GM23338 (cell line): ENCODE data around the gene ZNF837. TPM values are rescaled to one million over a fixed set of nuclear protein-coding genes. Genes with fewer than 3 reads are reported as not detected.

Source experiments
- ATAC-seq: fragments of 200-7000 bp; cut with Tn5 transposase; 3 replicates; pipeline ENCODE4 v1.9.1; 2020
- DNase-seq: peaks from one replicate; pipeline ENCODE4 v3.0.0-alpha.2; 2015; ENCODE audit warnings: low spot score
- H2AFZ ChIP-seq: fragments of 200-600 bp; sonication (generic); 2 replicates; pipeline ENCODE4 v1.8.0; 2016; ENCODE audit warnings: antibody characterized with exemption, mild to moderate bottlenecking, moderate library complexity
- H3F3A ChIP-seq: fragments of 200-600 bp; sonication (generic); replicated peaks from 2 replicates; pipeline ENCODE4 v1.8.0; 2017; ENCODE audit warnings: antibody characterized with exemption, mixed run types, low read depth
- H3K27ac ChIP-seq: fragments of 200-600 bp; sonication (generic); 2 replicates; pipeline ENCODE4 v1.6.1; 2016; ENCODE audit warnings: low read depth
- H3K27me3 ChIP-seq: fragments of 200-600 bp; sonication (generic); 2 replicates; pipeline ENCODE4 v1.8.0; 2016; ENCODE audit warnings: mild to moderate bottlenecking, mixed run types, moderate library complexity; ENCODE audit not compliant: insufficient read depth
- H3K36me3 ChIP-seq: fragments of 200-600 bp; sonication (generic); 2 replicates; pipeline ENCODE4 v1.8.0; 2016; ENCODE audit warnings: mild to moderate bottlenecking; ENCODE audit not compliant: insufficient read depth
- H3K4me1 ChIP-seq: fragments of 200-600 bp; sonication (generic); 2 replicates; pipeline ENCODE4 v1.8.0; 2016; ENCODE audit warnings: mild to moderate bottlenecking, moderate library complexity; ENCODE audit not compliant: insufficient read depth
- H3K4me2 ChIP-seq: fragments of 200-600 bp; sonication (generic); 2 replicates; pipeline ENCODE4 v1.7.1; 2017; ENCODE audit warnings: mixed run types
- H3K4me3 ChIP-seq: fragments of 200-600 bp; sonication (generic); 2 replicates; pipeline ENCODE4 v1.6.1; 2016; ENCODE audit warnings: mixed run types
- H3K79me2 ChIP-seq: fragments of 200-600 bp; sonication (generic); replicated peaks from 2 replicates; pipeline ENCODE4 v1.8.0; 2017; ENCODE audit warnings: mild to moderate bottlenecking; ENCODE audit not compliant: insufficient read depth
- H3K9me2 ChIP-seq: fragments of 200-600 bp; sonication (generic); 2 replicates; pipeline ENCODE4 v1.8.0; 2017; ENCODE audit not compliant: insufficient read depth
- H4K20me1 ChIP-seq: fragments of 200-600 bp; sonication (generic); replicated peaks from 2 replicates; pipeline ENCODE4 v1.8.0; 2017; ENCODE audit warnings: mild to moderate bottlenecking; ENCODE audit not compliant: insufficient read depth
- H3K27ac Mint-ChIP-seq: 2 replicates; pipeline ENCODE4 v1.8.0; 2020; ENCODE audit warnings: inconsistent platforms, mild to moderate bottlenecking, moderate library complexity, mixed read lengths
- H3K27me3 Mint-ChIP-seq: 3 replicates; pipeline ENCODE4 v1.8.0; 2022; ENCODE audit warnings: low read depth, mild to moderate bottlenecking, moderate library complexity, mixed read lengths, inconsistent platforms; ENCODE audit not compliant: insufficient read depth, poor library complexity
- H3K36me3 Mint-ChIP-seq: 3 replicates; pipeline ENCODE4 v1.8.0; 2021; ENCODE audit warnings: low read depth, mild to moderate bottlenecking, inconsistent platforms, moderate library complexity, mixed read lengths
- H3K4me1 Mint-ChIP-seq: 3 replicates; pipeline ENCODE4 v1.8.0; 2020; ENCODE audit warnings: mild to moderate bottlenecking, inconsistent platforms, mixed read lengths
- H3K4me3 Mint-ChIP-seq: 3 replicates; pipeline ENCODE4 v1.8.0; 2021; ENCODE audit warnings: moderate library complexity, mild to moderate bottlenecking, inconsistent platforms, mixed read lengths
- H3K9me3 Mint-ChIP-seq: 3 replicates; pipeline ENCODE4 v1.8.0; 2020; ENCODE audit warnings: moderate library complexity, mild to moderate bottlenecking, inconsistent platforms, mixed read lengths
- CREB1 ChIP-seq: fragments of 250-450 bp; sonication (Bioruptor Pico); IDR thresholded peaks from 2 replicates; pipeline ENCODE4 v1.5.0; 2020; ENCODE audit warnings: low read depth, mild to moderate bottlenecking, moderate library complexity
- EZH2 ChIP-seq: fragments of 200-600 bp; sonication (generic); IDR thresholded peaks from one replicate; pipeline ENCODE4 v1.8.0; 2017; ENCODE audit warnings: antibody characterized with exemption, mild to moderate bottlenecking, low read depth; ENCODE audit not compliant: unreplicated experiment
- EZH2phosphoT487 ChIP-seq: fragments of 200-600 bp; sonication (generic); IDR thresholded peaks from one replicate; pipeline ENCODE4 v1.8.1; 2018; ENCODE audit warnings: antibody characterized with exemption; ENCODE audit not compliant: unreplicated experiment
- JUNB ChIP-seq: IDR thresholded peaks from one replicate; pipeline ENCODE4 v1.6.1; 2016; ENCODE audit warnings: antibody characterized with exemption; ENCODE audit not compliant: unreplicated experiment
- NANOG ChIP-seq: IDR thresholded peaks from 2 replicates; pipeline ENCODE4 v1.6.1; 2016; ENCODE audit warnings: antibody characterized with exemption, borderline replicate concordance
- POLR2AphosphoS5 ChIP-seq: IDR thresholded peaks from 2 replicates; pipeline ENCODE4 v1.6.1; 2016; ENCODE audit warnings: antibody characterized with exemption, low read depth
- STAT1 ChIP-seq: IDR thresholded peaks from one replicate; pipeline ENCODE4 v1.6.1; 2016; ENCODE audit warnings: antibody characterized with exemption; ENCODE audit not compliant: unreplicated experiment
- ZNF114 ChIP-seq: fragments of 250-450 bp; sonication (Bioruptor Pico); IDR thresholded peaks from 2 replicates; pipeline ENCODE4 v1.5.0; 2020; ENCODE audit warnings: mild to moderate bottlenecking, moderate library complexity
- ZNF331 ChIP-seq: fragments of 250-450 bp; sonication (Bioruptor Pico); IDR thresholded peaks from 2 replicates; pipeline ENCODE4 v1.5.0; 2020; ENCODE audit warnings: low read depth, mild to moderate bottlenecking, moderate library complexity
- polyA plus RNA-seq: library from polyadenylated mRNA; unstranded; fragments of >200 nt; fragmentation: Nextera tagmentation; extraction: Ambion mirVana; gene quantifications from 2 replicates; pipeline ENCODE4 v1.2.1, GENCODE V29; 2016
- total RNA-seq: library from RNA; depleted of rRNA; stranded (reverse); fragments of >200 nt; shearing (Covaris generic); gene quantifications from 2 replicates; pipeline ENCODE4 v1.2.3, GENCODE V29; 2014
- TF ChIP-seq, protein P1 (sequence below): IDR thresholded peaks from one replicate; pipeline ENCODE4 v1.6.1; 2018; ENCODE audit warnings: antibody characterized with exemption; ENCODE audit not compliant: unreplicated experiment
- TF ChIP-seq, protein P2 (sequence below), 2 experiments: fragments of 200-600 bp in 1 of 2; sonication (generic) in 1 of 2; conservative IDR thresholded peaks; 2 replicates each; pipeline versions ENCODE4 v1.5.1 to v1.6.1; 2016 to 2017; ENCODE audit warnings: antibody characterized with exemption in 2 of 2, low read depth in 2 of 2, mild to moderate bottlenecking in 2 of 2, moderate library complexity in 1 of 2
- TF ChIP-seq, protein P3 (sequence below): fragments of 250-450 bp; sonication (Bioruptor Pico); IDR thresholded peaks from 2 replicates; pipeline ENCODE4 v1.5.0; 2020; ENCODE audit warnings: mild to moderate bottlenecking, moderate library complexity
- TF ChIP-seq, protein P4 (sequence below): IDR thresholded peaks from 2 replicates; pipeline ENCODE4 v1.6.1; 2016; ENCODE audit warnings: antibody characterized with exemption

ZNF837 gene
- total and polyA plus RNA-seq, 2 experiments from 2014 or later: 3.1 to 11.0 TPM

DNA sequence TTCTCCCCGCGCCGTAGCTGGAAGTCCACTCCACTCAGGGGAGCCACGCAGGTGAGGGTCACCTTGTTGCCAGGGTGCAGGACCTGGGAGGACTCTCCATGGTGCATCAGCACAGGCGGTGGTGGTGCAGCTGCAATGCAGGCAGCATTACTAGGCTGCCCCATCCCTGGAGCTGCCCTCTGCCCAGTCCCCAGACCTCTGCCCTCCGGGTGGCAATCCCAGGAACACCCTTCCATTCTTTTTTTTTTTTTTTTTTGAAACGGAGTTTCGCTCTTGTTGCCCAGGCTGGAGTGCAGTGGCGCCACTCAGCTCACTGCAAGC, 29.3 kb downstream of the ZNF837 start:
- Histone ChIP-seq H3K36me3 (no peaks in the 10 kb centered on the region), H2AFZ (no peak overlapping the region), H3K27me3 (peaks cover 49% of the 10 kb centered on the region), H3K4me2 (no peak overlapping the region), H3K79me2 (no peaks in the 10 kb centered on the region), H3K27ac (no peak overlapping the region), H3K4me1 (no peaks in the 10 kb centered on the region; the same call in 1 of the 2 replicates), H4K20me1 (no peaks in the 10 kb centered on the region; the same call in 1 of the 2 replicates), H3F3A (peaks cover 10% of the 10 kb centered on the region), H3K4me3 (no peak overlapping the region), H3K9me2 (no peaks in the 10 kb centered on the region)
- Mint-ChIP-seq H3K36me3 (no peaks in the 10 kb centered on the region; the same call in 2 of the 3 replicates), H3K4me1 (peaks cover 3% of the 10 kb centered on the region; the same call in 2 of the 3 replicates), H3K4me3 (no peak overlapping the region), H3K27ac (no peak overlapping the region), H3K9me3 (no peaks in the 10 kb centered on the region), H3K27me3 (peaks cover 12% of the 10 kb centered on the region)
- DNase-seq: no peak
- no peak for ATAC-seq
- no peak for TF ChIP-seq JUNB
- no peak for TF ChIP-seq NANOG
- no peak for TF ChIP-seq ZNF114
- TF ChIP-seq EZH2phosphoT487: no peak
- no peak for TF ChIP-seq ZNF331 (CRISPR knock-in tag)
- no peak for TF ChIP-seq POLR2AphosphoS5
- TF ChIP-seq STAT1: no peak
- TF ChIP-seq EZH2: no peak
- TF ChIP-seq, protein P1, sequence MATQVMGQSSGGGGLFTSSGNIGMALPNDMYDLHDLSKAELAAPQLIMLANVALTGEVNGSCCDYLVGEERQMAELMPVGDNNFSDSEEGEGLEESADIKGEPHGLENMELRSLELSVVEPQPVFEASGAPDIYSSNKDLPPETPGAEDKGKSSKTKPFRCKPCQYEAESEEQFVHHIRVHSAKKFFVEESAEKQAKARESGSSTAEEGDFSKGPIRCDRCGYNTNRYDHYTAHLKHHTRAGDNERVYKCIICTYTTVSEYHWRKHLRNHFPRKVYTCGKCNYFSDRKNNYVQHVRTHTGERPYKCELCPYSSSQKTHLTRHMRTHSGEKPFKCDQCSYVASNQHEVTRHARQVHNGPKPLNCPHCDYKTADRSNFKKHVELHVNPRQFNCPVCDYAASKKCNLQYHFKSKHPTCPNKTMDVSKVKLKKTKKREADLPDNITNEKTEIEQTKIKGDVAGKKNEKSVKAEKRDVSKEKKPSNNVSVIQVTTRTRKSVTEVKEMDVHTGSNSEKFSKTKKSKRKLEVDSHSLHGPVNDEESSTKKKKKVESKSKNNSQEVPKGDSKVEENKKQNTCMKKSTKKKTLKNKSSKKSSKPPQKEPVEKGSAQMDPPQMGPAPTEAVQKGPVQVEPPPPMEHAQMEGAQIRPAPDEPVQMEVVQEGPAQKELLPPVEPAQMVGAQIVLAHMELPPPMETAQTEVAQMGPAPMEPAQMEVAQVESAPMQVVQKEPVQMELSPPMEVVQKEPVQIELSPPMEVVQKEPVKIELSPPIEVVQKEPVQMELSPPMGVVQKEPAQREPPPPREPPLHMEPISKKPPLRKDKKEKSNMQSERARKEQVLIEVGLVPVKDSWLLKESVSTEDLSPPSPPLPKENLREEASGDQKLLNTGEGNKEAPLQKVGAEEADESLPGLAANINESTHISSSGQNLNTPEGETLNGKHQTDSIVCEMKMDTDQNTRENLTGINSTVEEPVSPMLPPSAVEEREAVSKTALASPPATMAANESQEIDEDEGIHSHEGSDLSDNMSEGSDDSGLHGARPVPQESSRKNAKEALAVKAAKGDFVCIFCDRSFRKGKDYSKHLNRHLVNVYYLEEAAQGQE: no peak
- TF ChIP-seq, protein P2, sequence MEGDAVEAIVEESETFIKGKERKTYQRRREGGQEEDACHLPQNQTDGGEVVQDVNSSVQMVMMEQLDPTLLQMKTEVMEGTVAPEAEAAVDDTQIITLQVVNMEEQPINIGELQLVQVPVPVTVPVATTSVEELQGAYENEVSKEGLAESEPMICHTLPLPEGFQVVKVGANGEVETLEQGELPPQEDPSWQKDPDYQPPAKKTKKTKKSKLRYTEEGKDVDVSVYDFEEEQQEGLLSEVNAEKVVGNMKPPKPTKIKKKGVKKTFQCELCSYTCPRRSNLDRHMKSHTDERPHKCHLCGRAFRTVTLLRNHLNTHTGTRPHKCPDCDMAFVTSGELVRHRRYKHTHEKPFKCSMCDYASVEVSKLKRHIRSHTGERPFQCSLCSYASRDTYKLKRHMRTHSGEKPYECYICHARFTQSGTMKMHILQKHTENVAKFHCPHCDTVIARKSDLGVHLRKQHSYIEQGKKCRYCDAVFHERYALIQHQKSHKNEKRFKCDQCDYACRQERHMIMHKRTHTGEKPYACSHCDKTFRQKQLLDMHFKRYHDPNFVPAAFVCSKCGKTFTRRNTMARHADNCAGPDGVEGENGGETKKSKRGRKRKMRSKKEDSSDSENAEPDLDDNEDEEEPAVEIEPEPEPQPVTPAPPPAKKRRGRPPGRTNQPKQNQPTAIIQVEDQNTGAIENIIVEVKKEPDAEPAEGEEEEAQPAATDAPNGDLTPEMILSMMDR (conservative IDR thresholded peaks at IDR 0.05; ENCODE audit: low read depth in 2 of 2): no peak
- TF ChIP-seq, protein P3, sequence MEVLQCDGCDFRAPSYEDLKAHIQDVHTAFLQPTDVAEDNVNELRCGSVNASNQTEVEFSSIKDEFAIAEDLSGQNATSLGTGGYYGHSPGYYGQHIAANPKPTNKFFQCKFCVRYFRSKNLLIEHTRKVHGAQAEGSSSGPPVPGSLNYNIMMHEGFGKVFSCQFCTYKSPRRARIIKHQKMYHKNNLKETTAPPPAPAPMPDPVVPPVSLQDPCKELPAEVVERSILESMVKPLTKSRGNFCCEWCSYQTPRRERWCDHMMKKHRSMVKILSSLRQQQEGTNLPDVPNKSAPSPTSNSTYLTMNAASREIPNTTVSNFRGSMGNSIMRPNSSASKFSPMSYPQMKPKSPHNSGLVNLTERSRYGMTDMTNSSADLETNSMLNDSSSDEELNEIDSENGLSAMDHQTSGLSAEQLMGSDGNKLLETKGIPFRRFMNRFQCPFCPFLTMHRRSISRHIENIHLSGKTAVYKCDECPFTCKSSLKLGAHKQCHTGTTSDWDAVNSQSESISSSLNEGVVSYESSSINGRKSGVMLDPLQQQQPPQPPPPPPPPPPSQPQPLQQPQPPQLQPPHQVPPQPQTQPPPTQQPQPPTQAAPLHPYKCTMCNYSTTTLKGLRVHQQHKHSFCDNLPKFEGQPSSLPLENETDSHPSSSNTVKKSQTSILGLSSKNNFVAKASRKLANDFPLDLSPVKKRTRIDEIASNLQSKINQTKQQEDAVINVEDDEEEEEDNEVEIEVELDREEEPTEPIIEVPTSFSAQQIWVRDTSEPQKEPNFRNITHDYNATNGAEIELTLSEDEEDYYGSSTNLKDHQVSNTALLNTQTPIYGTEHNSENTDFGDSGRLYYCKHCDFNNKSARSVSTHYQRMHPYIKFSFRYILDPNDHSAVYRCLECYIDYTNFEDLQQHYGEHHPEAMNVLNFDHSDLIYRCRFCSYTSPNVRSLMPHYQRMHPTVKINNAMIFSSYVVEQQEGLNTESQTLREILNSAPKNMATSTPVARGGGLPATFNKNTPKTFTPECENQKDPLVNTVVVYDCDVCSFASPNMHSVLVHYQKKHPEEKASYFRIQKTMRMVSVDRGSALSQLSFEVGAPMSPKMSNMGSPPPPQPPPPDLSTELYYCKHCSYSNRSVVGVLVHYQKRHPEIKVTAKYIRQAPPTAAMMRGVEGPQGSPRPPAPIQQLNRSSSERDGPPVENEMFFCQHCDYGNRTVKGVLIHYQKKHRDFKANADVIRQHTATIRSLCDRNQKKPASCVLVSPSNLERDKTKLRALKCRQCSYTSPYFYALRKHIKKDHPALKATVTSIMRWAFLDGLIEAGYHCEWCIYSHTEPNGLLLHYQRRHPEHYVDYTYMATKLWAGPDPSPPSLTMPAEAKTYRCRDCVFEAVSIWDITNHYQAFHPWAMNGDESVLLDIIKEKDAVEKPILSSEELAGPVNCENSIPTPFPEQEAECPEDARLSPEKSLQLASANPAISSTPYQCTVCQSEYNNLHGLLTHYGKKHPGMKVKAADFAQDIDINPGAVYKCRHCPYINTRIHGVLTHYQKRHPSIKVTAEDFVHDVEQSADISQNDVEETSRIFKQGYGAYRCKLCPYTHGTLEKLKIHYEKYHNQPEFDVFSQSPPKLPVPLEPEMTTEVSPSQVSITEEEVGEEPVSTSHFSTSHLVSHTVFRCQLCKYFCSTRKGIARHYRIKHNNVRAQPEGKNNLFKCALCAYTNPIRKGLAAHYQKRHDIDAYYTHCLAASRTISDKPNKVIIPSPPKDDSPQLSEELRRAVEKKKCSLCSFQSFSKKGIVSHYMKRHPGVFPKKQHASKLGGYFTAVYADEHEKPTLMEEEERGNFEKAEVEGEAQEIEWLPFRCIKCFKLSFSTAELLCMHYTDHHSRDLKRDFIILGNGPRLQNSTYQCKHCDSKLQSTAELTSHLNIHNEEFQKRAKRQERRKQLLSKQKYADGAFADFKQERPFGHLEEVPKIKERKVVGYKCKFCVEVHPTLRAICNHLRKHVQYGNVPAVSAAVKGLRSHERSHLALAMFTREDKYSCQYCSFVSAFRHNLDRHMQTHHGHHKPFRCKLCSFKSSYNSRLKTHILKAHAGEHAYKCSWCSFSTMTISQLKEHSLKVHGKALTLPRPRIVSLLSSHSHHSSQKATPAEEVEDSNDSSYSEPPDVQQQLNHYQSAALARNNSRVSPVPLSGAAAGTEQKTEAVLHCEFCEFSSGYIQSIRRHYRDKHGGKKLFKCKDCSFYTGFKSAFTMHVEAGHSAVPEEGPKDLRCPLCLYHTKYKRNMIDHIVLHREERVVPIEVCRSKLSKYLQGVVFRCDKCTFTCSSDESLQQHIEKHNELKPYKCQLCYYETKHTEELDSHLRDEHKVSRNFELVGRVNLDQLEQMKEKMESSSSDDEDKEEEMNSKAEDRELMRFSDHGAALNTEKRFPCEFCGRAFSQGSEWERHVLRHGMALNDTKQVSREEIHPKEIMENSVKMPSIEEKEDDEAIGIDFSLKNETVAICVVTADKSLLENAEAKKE (CRISPR knock-in tag): no peak
- TF ChIP-seq, protein P4, sequence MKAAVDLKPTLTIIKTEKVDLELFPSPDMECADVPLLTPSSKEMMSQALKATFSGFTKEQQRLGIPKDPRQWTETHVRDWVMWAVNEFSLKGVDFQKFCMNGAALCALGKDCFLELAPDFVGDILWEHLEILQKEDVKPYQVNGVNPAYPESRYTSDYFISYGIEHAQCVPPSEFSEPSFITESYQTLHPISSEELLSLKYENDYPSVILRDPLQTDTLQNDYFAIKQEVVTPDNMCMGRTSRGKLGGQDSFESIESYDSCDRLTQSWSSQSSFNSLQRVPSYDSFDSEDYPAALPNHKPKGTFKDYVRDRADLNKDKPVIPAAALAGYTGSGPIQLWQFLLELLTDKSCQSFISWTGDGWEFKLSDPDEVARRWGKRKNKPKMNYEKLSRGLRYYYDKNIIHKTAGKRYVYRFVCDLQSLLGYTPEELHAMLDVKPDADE: no peak
- TF ChIP-seq CREB1 (CRISPR knock-in tag): no peak
